ENCODE results near the gene USH2A.
A peak's percentile ranks its signal among the peaks of the same experiment; 100 is the strongest.

USH2A gene

GRCh38 chr1:215872658-215873057 lies 550.6 kb downstream of the USH2A start:
- no peak for DNase-seq (ENCODE audit: low spot score)

- no peak for DNase-seq (ENCODE audit: low spot score)
These were observed 554.7 kb downstream of the USH2A start for GRCh38 chr1:215868500-215868899.

GRCh38 chr1:215865060-215865459 lies 558.2 kb downstream of the USH2A start:
- DNase-seq (ENCODE audit: low spot score): no peak

GRCh38 chr1:215863796-215864195 lies 559.5 kb downstream of the USH2A start:
- no peak for DNase-seq (ENCODE audit: low spot score)

GRCh38 chr1:215860833-215861232 lies 562.4 kb downstream of the USH2A start:
- no peak for DNase-seq (ENCODE audit: low spot score)

- no peak for DNase-seq (ENCODE audit: low spot score)
These were observed 565.9 kb downstream of the USH2A start for GRCh38 chr1:215857317-215857716.

- peak; percentile 40 for DNase-seq (ENCODE audit: low spot score)
These were observed 577.9 kb downstream of the USH2A start for GRCh38 chr1:215845234-215845891.

GRCh38 chr1:215844777-215845176 lies 578.5 kb downstream of the USH2A start:
- no peak for DNase-seq (ENCODE audit: low spot score)

- no peak for DNase-seq (ENCODE audit: low spot score)
These were observed 579.0 kb downstream of the USH2A start for GRCh38 chr1:215844266-215844665.

GRCh38 chr1:215842905-215843304 lies 580.3 kb downstream of the USH2A start:
- DNase-seq (ENCODE audit: low spot score): no peak

- no peak for DNase-seq (ENCODE audit: low spot score)
These were observed 587.3 kb downstream of the USH2A start for GRCh38 chr1:215835951-215836350.

GRCh38 chr1:215833941-215834729 lies 589.1 kb downstream of the USH2A start:
- DNase-seq (ENCODE audit: low spot score): no peak

- no peak for DNase-seq (ENCODE audit: low spot score)
These were observed 592.9 kb downstream of the USH2A start for GRCh38 chr1:215830226-215830810.

GRCh38 chr1:215825056-215825455 lies 598.2 kb downstream of the USH2A start:
- DNase-seq (ENCODE audit: low spot score): no peak

- peak; percentile 3 for DNase-seq (ENCODE audit: low spot score)
These were observed 599.0 kb downstream of the USH2A start for GRCh38 chr1:215824245-215824644.

GRCh38 chr1:215819114-215819513 lies 604.1 kb downstream of the USH2A start:
- DNase-seq (ENCODE audit: low spot score): no peak

GRCh38 chr1:215807911-215808436 lies 615.3 kb downstream of the USH2A start:
- no peak for DNase-seq (ENCODE audit: low spot score)

GRCh38 chr1:215807218-215807617 lies 616.0 kb downstream of the USH2A start:
- no peak for DNase-seq (ENCODE audit: low spot score)

- no peak for DNase-seq (ENCODE audit: low spot score)
These were observed 625.4 kb downstream of the USH2A start for GRCh38 chr1:215797859-215798258.

GRCh38 chr1:215794156-215794555 lies 629.1 kb downstream of the USH2A start:
- DNase-seq (ENCODE audit: low spot score): no peak

GRCh38 chr1:215793180-215793579 lies 630.1 kb downstream of the USH2A start:
- peak; percentile 61 for DNase-seq (ENCODE audit: low spot score)

- DNase-seq (ENCODE audit: low spot score): no peak
These were observed 630.8 kb downstream of the USH2A start for GRCh38 chr1:215792446-215792845.

- no peak for DNase-seq (ENCODE audit: low spot score)
These were observed 633.3 kb downstream of the USH2A start for GRCh38 chr1:215789981-215790380.

Data from AG08395 (cell line).